Neuronal stem cell (in vitro differentiated cells): Measurements from ENCODE around the gene ENTR1.

Experiments used
- DNase-seq: peaks from one replicate; pipeline ENCODE4 v3.0.0-alpha.2; 2013; ENCODE audit warnings: low spot score
- H2AFZ ChIP-seq: one replicate; pipeline ENCODE4 v1.6.1; 2013; ENCODE audit warnings: mild to moderate bottlenecking, low read length, inconsistent platforms
- H2AK5ac ChIP-seq: 2 replicates; pipeline ENCODE4 v1.6.1; 2013; ENCODE audit warnings: low read depth, mild to moderate bottlenecking, inconsistent platforms, low read length, moderate library complexity, mixed read lengths
- H2BK120ac ChIP-seq: 2 replicates; pipeline ENCODE4 v1.6.1; 2013; ENCODE audit warnings: low read depth, mild to moderate bottlenecking, inconsistent platforms, low read length, moderate library complexity, mixed read lengths
- H2BK12ac ChIP-seq: one replicate; pipeline ENCODE4 v1.6.1; 2013; ENCODE audit warnings: low read length, inconsistent platforms
- H2BK15ac ChIP-seq: 2 replicates; pipeline ENCODE4 v1.6.1; 2013; ENCODE audit warnings: mild to moderate bottlenecking, low read length, inconsistent platforms, mixed read lengths
- H2BK5ac ChIP-seq: one replicate; pipeline ENCODE4 v1.6.1; 2013; ENCODE audit warnings: inconsistent platforms, mild to moderate bottlenecking, low read length, moderate library complexity
- H3K14ac ChIP-seq: one replicate; pipeline ENCODE4 v1.6.1; 2013; ENCODE audit warnings: low read length, inconsistent platforms
- H3K18ac ChIP-seq: 2 replicates; pipeline ENCODE4 v1.6.1; 2013; ENCODE audit warnings: low read length, inconsistent platforms
- H3K23ac ChIP-seq: 2 replicates; pipeline ENCODE4 v1.6.1; 2013; ENCODE audit warnings: low read depth, mild to moderate bottlenecking, mixed read lengths, low read length, inconsistent platforms; ENCODE audit not compliant: poor library complexity
- H3K27ac ChIP-seq: replicated peaks from 3 replicates; pipeline ENCODE4 v1.5.1; 2013; ENCODE audit warnings: low read length, inconsistent platforms
- H3K27me3 ChIP-seq, 3 experiments: 2 replicates each; pipeline ENCODE4 v1.6.1; 2013; ENCODE audit warnings: low read length in 3 of 3, mild to moderate bottlenecking in 2 of 3, inconsistent platforms in 1 of 3, low read depth in 1 of 3, mixed read lengths in 1 of 3, moderate library complexity in 1 of 3; ENCODE audit not compliant: control insufficient read depth in 3 of 3, insufficient read depth in 3 of 3
- H3K36me3 ChIP-seq, 2 donors: replicated peaks in 1 of 2; 2 replicates each; pipeline ENCODE4 v1.6.1; 2013; ENCODE audit warnings: low read length in 2 of 2; ENCODE audit not compliant: control insufficient read depth in 2 of 2, insufficient read depth in 2 of 2
- H3K4ac ChIP-seq: 2 replicates; pipeline ENCODE4 v1.6.1; 2013; ENCODE audit warnings: inconsistent platforms, mild to moderate bottlenecking, low read length, moderate library complexity
- H3K4me1 ChIP-seq, 2 donors: 1 replicate in 1 of 2; 2 replicates in 1 of 2; pipeline ENCODE4 v1.6.1; 2013; ENCODE audit warnings: low read length in 2 of 2, low read depth in 1 of 2; ENCODE audit not compliant: control insufficient read depth in 2 of 2, insufficient read depth in 1 of 2
- H3K4me2 ChIP-seq: one replicate; pipeline ENCODE4 v1.6.1; 2013; ENCODE audit warnings: mild to moderate bottlenecking, low read length, inconsistent platforms; ENCODE audit not compliant: insufficient read depth, poor library complexity, severe bottlenecking
- H3K4me3 ChIP-seq, 2 donors: 2 replicates each; pipeline ENCODE4 v1.5.1; 2013; ENCODE audit warnings: low read length in 2 of 2, mild to moderate bottlenecking in 2 of 2, inconsistent platforms in 1 of 2, moderate library complexity in 1 of 2
- H3K79me1 ChIP-seq: one replicate; pipeline ENCODE4 v1.6.1; 2013; ENCODE audit warnings: low read depth, mild to moderate bottlenecking, inconsistent platforms, low read length, moderate library complexity
- H3K9ac ChIP-seq: one replicate; pipeline ENCODE4 v1.6.1; 2013; ENCODE audit warnings: mild to moderate bottlenecking, low read depth, low read length, inconsistent platforms; ENCODE audit not compliant: poor library complexity
- H3K9me3 ChIP-seq, 2 donors: replicated peaks in 1 of 2; 2 replicates each; pipeline versions ENCODE3 to v1.6.1; 2013; ENCODE audit warnings: low read length in 2 of 2, mild to moderate bottlenecking in 2 of 2, inconsistent platforms in 1 of 2, low read depth in 1 of 2, mixed read lengths in 1 of 2, moderate library complexity in 1 of 2; ENCODE audit not compliant: control insufficient read depth in 2 of 2, insufficient read depth in 1 of 2
- H4K8ac ChIP-seq: one replicate; pipeline ENCODE4 v1.6.1; 2013; ENCODE audit warnings: low read depth, mild to moderate bottlenecking, inconsistent platforms, low read length, moderate library complexity
- H4K91ac ChIP-seq: one replicate; pipeline ENCODE4 v1.6.1; 2013; ENCODE audit warnings: low read length, low read depth, mild to moderate bottlenecking, inconsistent platforms; ENCODE audit not compliant: poor library complexity
- WGBS, 2 donors: extraction: QIAGEN DNeasy Blood & Tissue Kit; methylation state at CpG; one replicate each; pipeline ENCODE4 v1.1.7; 2013; ENCODE audit warnings: missing lambda C conversion rate in 2 of 2, mixed read lengths in 1 of 2; ENCODE audit not compliant: insufficient read length in 2 of 2, insufficient replicate concordance in 1 of 2; ENCODE audit errors: extremely low coverage in 2 of 2; 5-methylcytosine and 5-hydroxymethylcytosine counted together

ENTR1 gene

DNA sequence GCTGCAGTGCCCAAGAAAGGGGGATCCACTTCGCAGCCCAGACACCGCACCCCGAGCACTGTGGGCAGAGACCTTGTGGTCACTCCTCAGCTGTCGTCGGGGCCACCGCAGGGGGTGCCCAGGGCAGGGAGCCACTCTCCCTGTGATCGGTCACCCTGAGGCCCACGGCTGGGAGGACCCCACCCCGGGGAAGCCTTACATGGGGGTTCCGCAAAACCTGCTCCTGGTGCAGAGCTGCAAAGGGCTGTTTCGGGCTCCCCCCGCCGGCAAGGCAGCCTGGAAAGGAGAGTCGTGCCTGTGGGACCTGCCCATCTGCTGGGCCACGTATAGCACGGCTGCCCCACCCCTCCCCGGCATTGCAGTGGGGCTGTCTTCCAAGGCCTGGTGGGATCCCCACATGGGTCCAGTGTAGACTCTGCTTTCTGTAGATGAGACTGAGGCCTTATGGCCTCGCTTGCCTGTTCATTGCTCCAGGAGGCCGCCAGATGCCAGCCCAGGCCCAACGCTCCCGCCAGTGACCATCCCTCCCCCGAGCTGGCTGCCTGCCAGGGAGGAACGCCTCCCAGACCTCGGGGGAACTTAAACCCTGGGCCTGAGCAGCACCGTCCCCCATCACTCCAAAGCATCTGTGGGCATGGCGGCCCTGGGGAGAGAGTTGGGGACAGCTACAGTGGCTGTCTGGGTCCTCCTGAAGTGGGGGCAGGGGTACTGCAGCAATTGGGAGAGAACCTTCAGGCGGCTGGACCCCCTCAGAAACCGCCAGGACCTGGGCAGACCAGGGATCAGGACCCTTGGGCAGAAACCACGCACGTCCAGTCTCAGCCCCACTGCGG lies 45.3 kb downstream of the ENTR1 start:
- peak overlapping the region; percentile 44 for H3K23ac ChIP-seq
- peak overlapping the region; percentile 60 for H3K9ac ChIP-seq
- no peak overlapping the region for H3K27ac ChIP-seq
- peaks cover 0 to 3% of the 10 kb centered on the region in 2 donors for H3K9me3 ChIP-seq
- peaks cover 0 to 12% of the 10 kb centered on the region in 2 donors for H3K36me3 ChIP-seq
- H3K18ac ChIP-seq: peak overlapping the region; percentile 57
- peaks cover 0 to 2% (median 0%) of the 10 kb centered on the region in 3 experiments for H3K27me3 ChIP-seq
- no peak overlapping the region for H2BK15ac ChIP-seq
- H4K91ac ChIP-seq: no peak overlapping the region
- H3K14ac ChIP-seq: peak overlapping the region; percentile 2
- H2AK5ac ChIP-seq: peak overlapping the region; percentile 81
- H3K4me3 ChIP-seq: no peak overlapping the region
- H2BK5ac ChIP-seq: peak overlapping the region; percentile 13
- H3K4ac ChIP-seq: no peak overlapping the region
- peaks cover 11% of the 10 kb centered on the region for H3K79me1 ChIP-seq
- no peak for DNase-seq
- no CpG with 5 or more reads among the region's 31 CpGs for WGBS, 2 donors
- H2BK12ac ChIP-seq: peak overlapping the region; percentile 35
- H3K4me1 ChIP-seq: peaks cover 6 to 7% of the 10 kb centered on the region in 2 donors
- H3K4me2 ChIP-seq: peak overlapping the region; percentile 11
- H2BK120ac ChIP-seq: no peak overlapping the region
- H2AFZ ChIP-seq: no peak overlapping the region
- H4K8ac ChIP-seq: peak overlapping the region; percentile 1

DNA sequence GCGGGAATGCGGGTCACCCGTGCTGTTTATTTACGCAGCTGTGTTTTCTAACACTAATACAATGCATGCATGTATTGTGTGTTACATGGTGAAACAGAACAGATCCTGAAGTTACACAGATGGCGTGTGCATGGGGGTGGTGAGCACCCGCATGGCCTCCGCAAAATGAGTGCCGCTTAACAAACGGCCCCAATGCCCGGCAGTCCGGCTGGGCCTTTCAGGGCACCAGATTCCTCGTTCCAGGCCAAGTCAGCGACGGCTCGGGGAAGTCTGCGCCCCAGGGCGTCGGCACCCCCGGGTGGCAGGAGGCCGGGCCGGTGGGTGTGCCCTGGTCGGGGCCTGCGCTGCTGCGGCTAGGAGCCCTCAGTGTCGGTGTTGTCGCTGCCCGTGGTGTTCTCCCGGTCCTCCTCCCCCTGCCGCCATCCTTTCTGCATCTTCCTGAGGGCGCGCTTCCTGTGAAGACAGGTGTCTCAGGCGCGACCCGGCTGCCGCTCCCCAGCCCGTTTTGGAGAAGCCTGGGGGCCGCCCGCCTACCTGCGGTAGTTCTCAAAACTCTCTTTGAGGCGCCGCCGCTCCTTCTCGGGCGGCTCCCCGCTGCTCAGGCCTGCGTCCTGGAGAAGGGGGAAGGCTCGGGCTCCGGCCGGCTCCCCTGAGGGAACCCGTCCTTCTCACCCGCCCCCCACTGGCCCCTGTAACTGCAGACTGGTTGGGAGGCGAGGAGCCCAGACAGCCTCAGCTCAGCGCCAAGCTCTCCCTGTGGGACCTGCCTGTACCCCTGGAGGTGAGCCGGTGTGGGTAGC lies 46.3 kb downstream of the ENTR1 start:
- Histone ChIP-seq H3K36me3 (peaks cover 0 to 16% of the 10 kb centered on the region in 2 donors), H3K4me2 (no peak overlapping the region), H3K23ac (peak overlapping the region; percentile 96), H2BK120ac (no peak overlapping the region), H2AFZ (no peak overlapping the region), H3K27ac (no peak overlapping the region), H3K9ac (no peak overlapping the region), H4K8ac (no peak overlapping the region), H3K4me1 (peaks cover 6 to 7% of the 10 kb centered on the region in 2 donors), H2BK12ac (peak overlapping the region; percentile 84), H3K79me1 (peaks cover 13% of the 10 kb centered on the region), H4K91ac (no peak overlapping the region), H2AK5ac (peak overlapping the region; percentile 81), H3K18ac (peak overlapping the region; percentile 80), H3K9me3 (peaks cover 0 to 3% of the 10 kb centered on the region in 2 donors), H2BK15ac (peak overlapping the region; percentile 89), H3K14ac (peak overlapping the region; percentile 82), H2BK5ac (peak overlapping the region; percentile 93), H3K4me3 (peak overlapping the region in 1 of 2 donors; percentile 93), H3K27me3 (peaks cover 0 to 2% (median 0%) of the 10 kb centered on the region in 3 experiments), H3K4ac (no peak overlapping the region)
- DNase-seq: no peak
- WGBS, 2 donors: no CpG with 5 or more reads among the region's 54 CpGs

DNA sequence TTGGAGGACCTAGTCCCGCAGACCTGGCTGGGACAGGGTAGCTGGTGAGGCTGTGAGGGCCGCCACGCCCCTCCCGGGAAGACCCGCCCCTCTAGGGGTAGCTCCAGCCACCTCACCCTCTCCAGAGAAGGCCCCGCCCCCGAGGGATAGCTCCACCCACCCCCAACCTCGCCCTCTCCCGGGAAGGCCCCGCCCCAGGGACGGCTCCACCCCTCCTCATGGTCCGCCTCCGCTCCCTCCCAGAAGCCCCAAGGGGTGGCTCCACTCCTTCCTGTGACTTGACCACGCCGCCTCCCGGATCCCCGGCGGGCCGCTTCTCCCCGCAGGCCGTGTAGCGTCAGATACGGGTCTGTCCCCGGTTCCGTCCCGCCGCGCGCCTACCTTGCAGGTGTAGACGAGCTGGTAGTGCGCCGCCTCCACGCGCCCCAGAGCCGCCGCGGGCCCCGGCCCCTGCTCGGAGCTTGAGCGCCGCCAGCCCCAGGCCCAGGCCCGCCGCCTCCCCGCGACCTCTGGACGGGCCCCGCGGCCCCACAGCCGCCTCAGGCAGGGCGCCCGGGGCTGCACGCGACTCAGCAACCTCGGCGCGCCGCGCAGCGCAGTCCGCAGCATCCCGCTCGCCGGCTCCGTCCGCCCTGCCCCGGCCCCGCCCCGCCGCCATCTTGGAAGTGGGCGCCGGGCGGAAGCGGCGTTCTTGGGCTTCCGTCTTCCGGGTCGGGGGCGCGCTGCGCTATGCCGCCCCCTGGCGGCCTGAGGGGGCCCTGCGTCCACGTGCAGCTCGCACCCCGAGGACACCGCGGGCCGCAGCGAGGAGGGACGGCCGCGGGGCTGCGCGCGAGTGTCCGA lies 47.1 kb downstream of the ENTR1 start, which contains the start of gene DNLZ:
DNLZ (minus strand) TSS at position 639 of the 843 bp plus-strand sequence; CDS start at position 609, 30 bp downstream.
- H3K79me1 ChIP-seq: peaks cover 13% of the 10 kb centered on the region
- peak within 1 kb of the TSS; percentile 96 for H3K9ac ChIP-seq
- no peak within 1 kb of the TSS for H2BK120ac ChIP-seq
- peak within 1 kb of the TSS; percentile 30 for H4K91ac ChIP-seq
- peak within 1 kb of the TSS; percentile 93 to 96 for H3K4me3 ChIP-seq
- peak within 1 kb of the TSS; percentile 96 for H2AFZ ChIP-seq
- no CpG with 5 or more reads among the region's 97 CpGs for WGBS, 2 donors
- DNase-seq: peak; percentile 92
- H4K8ac ChIP-seq: peak within 1 kb of the TSS; percentile 43
- peak within 1 kb of the TSS; percentile 96 for H3K23ac ChIP-seq
- peak within 1 kb of the TSS; percentile 84 for H2BK12ac ChIP-seq
- peak within 1 kb of the TSS; percentile 82 for H3K14ac ChIP-seq
- H2BK5ac ChIP-seq: peak within 1 kb of the TSS; percentile 93
- H3K4me1 ChIP-seq: peaks cover 6 to 7% of the 10 kb centered on the region in 2 donors
- peaks cover 0 to 2% (median 0%) of the 10 kb centered on the region in 3 experiments for H3K27me3 ChIP-seq
- H2AK5ac ChIP-seq: peak within 1 kb of the TSS; percentile 98
- H2BK15ac ChIP-seq: peak within 1 kb of the TSS; percentile 95
- H3K36me3 ChIP-seq: peaks cover 0 to 22% of the 10 kb centered on the region in 2 donors
- peak within 1 kb of the TSS; percentile 96 for H3K18ac ChIP-seq
- peak within 1 kb of the TSS; percentile 63 for H3K27ac ChIP-seq
- no peak within 1 kb of the TSS for H3K4ac ChIP-seq
- H3K9me3 ChIP-seq: peaks cover 0 to 3% of the 10 kb centered on the region in 2 donors
- peak within 1 kb of the TSS; percentile 73 for H3K4me2 ChIP-seq
